ENCODE results near the gene RTBDN. TPM values are rescaled to one million over a fixed set of nuclear protein-coding genes. Genes with fewer than 3 reads are reported as not detected.
A peak's percentile ranks its signal among the peaks of the same experiment; 100 is the strongest.

RTBDN gene
- total RNA-seq, 1 experiment from 2014 or later: not detected

DNA sequence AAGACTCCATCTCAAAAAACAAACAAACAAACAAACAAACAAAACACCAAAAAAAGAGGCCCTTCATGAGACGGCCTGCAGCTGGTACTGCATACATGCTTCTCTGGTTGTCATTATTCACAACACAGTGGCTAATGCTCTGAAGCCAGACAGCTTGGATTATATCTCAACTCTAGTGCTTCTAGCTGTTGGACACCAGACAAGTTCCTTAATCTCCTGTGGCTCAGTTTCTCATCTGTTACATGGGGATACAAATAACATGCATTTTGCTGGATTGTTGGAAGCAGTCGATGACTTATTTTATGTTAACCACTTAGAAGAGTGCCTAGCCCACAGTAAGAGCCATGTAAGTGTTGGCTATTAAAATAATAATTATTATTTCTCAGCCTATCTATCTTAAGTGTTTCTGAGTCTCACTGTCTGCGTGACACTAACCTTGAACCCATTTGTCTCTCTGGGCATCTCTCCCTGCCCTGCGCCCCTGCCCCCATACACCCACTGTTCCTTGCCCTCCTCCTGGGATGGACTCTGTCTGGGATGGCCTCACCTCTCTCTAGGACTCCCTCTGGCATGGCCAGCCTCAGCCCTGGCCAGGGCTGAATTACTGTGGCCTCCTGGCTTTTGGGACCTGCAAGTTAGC, 46.2 kb downstream of the RTBDN start:
- Mint-ChIP-seq H3K27me3 (ENCODE audit: unreplicated experiment) (no peaks in the 10 kb centered on the region), H3K27ac (ENCODE audit: unreplicated experiment) (peak overlapping the region; percentile 98), H3K4me1 (ENCODE audit: low read depth, unreplicated experiment) (peaks cover 24% of the 10 kb centered on the region), H3K4me3 (ENCODE audit: low read depth, unreplicated experiment) (peak overlapping the region; percentile 86), H3K36me3 (ENCODE audit: insufficient read depth, unreplicated experiment) (peaks cover 46% of the 10 kb centered on the region), H3K9me3 (ENCODE audit: low read depth, unreplicated experiment) (no peaks in the 10 kb centered on the region)
- intact Hi-C loops (cut with micrococcal nuclease; ENCODE audit: unreplicated experiment): no loop called here
- TF ChIP-seq, protein P1, sequence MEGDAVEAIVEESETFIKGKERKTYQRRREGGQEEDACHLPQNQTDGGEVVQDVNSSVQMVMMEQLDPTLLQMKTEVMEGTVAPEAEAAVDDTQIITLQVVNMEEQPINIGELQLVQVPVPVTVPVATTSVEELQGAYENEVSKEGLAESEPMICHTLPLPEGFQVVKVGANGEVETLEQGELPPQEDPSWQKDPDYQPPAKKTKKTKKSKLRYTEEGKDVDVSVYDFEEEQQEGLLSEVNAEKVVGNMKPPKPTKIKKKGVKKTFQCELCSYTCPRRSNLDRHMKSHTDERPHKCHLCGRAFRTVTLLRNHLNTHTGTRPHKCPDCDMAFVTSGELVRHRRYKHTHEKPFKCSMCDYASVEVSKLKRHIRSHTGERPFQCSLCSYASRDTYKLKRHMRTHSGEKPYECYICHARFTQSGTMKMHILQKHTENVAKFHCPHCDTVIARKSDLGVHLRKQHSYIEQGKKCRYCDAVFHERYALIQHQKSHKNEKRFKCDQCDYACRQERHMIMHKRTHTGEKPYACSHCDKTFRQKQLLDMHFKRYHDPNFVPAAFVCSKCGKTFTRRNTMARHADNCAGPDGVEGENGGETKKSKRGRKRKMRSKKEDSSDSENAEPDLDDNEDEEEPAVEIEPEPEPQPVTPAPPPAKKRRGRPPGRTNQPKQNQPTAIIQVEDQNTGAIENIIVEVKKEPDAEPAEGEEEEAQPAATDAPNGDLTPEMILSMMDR (IDR thresholded peaks at IDR 0.05; ENCODE audit: unreplicated experiment): no peak
- BruUV-seq (replicated peaks): TSS peak; percentile 20
- no peak for DNase-seq
- CTCF ChIA-PET: interaction anchor here (0.6 to 0.8 kb wide), 2 partner anchors 10 to 114 kb away, joined by 4 to 5 read pairs; no protein-coding TSS in a partner anchor

DNA sequence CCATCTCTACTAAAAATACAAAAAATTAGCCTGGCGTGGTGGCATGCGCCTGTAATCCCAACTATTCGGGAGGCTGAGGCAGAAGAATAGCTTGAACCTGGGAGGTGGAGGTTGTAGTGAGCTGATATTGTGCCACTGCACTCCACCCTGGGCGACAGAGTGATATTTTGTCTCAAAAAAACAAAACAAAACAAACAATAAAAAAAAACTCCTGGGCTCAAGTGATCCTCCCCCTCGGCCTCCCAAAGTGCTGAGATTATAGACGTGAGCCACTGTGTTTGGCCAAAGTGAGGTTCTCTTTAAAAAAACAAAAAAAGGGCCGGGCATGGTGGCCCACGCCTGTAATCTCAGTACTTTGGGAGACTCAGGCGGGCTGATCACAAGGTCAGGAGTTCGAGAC, 46.9 kb downstream of the RTBDN start:
- Mint-ChIP-seq H3K4me3 (ENCODE audit: low read depth, unreplicated experiment) (no peak overlapping the region), H3K27ac (ENCODE audit: unreplicated experiment) (peak overlapping the region; percentile 17), H3K27me3 (ENCODE audit: unreplicated experiment) (no peaks in the 10 kb centered on the region), H3K36me3 (ENCODE audit: insufficient read depth, unreplicated experiment) (peaks cover 46% of the 10 kb centered on the region), H3K4me1 (ENCODE audit: low read depth, unreplicated experiment) (peaks cover 24% of the 10 kb centered on the region), H3K9me3 (ENCODE audit: low read depth, unreplicated experiment) (no peaks in the 10 kb centered on the region)
- CTCF ChIA-PET: interaction anchor here (0.6 kb wide), 1 partner anchor 115 kb away, joined by 4 read pairs; no protein-coding TSS in a partner anchor
- no peak for DNase-seq
- TF ChIP-seq, protein P1 (IDR thresholded peaks at IDR 0.05; ENCODE audit: unreplicated experiment): no peak
- intact Hi-C loops (cut with micrococcal nuclease; ENCODE audit: unreplicated experiment): no loop called here
- BruUV-seq (replicated peaks): no TSS peak

DNA sequence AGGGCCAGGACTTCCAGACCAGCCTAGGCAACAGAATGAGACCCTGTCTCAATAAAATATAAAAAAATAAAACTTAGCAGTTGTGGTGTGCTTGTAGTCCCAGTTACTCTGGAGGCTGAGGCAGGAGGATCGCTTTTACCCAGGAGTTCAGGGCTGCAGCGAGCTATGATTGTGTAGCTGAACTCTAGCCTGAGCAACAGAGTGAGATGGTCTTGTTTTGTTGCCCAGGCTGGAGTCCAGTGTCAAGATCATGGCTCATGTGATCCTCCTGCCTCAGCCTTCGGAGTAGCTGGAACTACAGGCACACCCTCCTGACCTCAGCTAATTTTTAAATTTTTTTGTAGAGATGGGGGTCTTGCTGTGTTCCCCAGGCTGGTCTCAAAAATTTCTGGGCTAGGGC, 47.4 kb downstream of the RTBDN start:
- no peak for DNase-seq
- Mint-ChIP-seq H3K4me3 (ENCODE audit: low read depth, unreplicated experiment) (peak overlapping the region; percentile 36), H3K27me3 (ENCODE audit: unreplicated experiment) (no peaks in the 10 kb centered on the region), H3K9me3 (ENCODE audit: low read depth, unreplicated experiment) (no peaks in the 10 kb centered on the region), H3K4me1 (ENCODE audit: low read depth, unreplicated experiment) (peaks cover 24% of the 10 kb centered on the region), H3K36me3 (ENCODE audit: insufficient read depth, unreplicated experiment) (peaks cover 46% of the 10 kb centered on the region), H3K27ac (ENCODE audit: unreplicated experiment) (peak overlapping the region; percentile 17)
- BruUV-seq (replicated peaks): no TSS peak
- CTCF ChIA-PET: no interaction called here
- TF ChIP-seq, protein P1 (IDR thresholded peaks at IDR 0.05; ENCODE audit: unreplicated experiment): no peak
- intact Hi-C loops (cut with micrococcal nuclease; ENCODE audit: unreplicated experiment): no loop called here

DNA sequence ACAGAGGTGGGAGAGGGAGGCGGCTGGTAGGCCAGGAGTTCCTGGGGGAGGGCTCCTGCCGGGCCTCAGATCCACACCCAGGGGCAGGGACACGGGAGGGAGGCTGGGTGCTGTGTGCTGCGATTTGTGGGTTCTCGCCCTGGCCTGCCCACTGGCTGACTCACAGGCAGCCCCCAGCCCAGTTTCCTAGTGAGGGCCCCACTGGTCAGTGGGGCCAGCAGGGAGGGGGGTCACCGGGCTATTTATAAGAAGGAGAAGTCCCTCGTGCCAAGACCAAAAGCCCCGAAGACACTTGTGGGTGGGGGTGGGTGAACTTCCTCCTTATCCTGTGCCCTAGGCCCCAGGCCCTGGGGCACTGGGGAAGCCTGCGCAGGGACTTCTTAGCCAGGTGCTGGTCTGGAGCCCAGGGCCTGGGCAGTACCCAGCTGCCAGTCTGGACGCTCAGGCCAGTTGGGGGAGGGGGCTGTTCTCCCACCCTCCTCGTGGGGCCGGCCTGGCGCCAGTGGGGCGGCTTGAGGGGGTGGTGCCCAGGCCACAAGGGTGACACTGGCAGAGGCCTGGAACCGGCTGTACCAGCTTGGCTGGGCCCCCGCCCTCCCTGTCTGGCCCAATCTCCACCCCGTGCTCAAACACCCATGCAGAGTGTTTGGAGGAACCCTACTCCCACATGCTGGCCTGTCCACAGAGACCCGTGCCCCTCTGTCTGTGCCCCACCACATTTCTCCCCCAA, 48.1 kb downstream of the RTBDN start:
- no TSS peak for BruUV-seq (replicated peaks)
- Mint-ChIP-seq H3K36me3 (ENCODE audit: insufficient read depth, unreplicated experiment) (peaks cover 40% of the 10 kb centered on the region), H3K27me3 (ENCODE audit: unreplicated experiment) (no peaks in the 10 kb centered on the region), H3K27ac (ENCODE audit: unreplicated experiment) (peak overlapping the region; percentile 17), H3K9me3 (ENCODE audit: low read depth, unreplicated experiment) (no peaks in the 10 kb centered on the region), H3K4me3 (ENCODE audit: low read depth, unreplicated experiment) (peak overlapping the region; percentile 36), H3K4me1 (ENCODE audit: low read depth, unreplicated experiment) (peaks cover 24% of the 10 kb centered on the region)
- intact Hi-C loops (cut with micrococcal nuclease; ENCODE audit: unreplicated experiment): no loop called here
- peak; percentile 86 for DNase-seq
- CTCF ChIA-PET: no interaction called here
- TF ChIP-seq, protein P1 (IDR thresholded peaks at IDR 0.05; ENCODE audit: unreplicated experiment): no peak

All from Calu3 (cell line).